ENCODE results near the gene KLF17.

The KLF17 gene

DNA sequence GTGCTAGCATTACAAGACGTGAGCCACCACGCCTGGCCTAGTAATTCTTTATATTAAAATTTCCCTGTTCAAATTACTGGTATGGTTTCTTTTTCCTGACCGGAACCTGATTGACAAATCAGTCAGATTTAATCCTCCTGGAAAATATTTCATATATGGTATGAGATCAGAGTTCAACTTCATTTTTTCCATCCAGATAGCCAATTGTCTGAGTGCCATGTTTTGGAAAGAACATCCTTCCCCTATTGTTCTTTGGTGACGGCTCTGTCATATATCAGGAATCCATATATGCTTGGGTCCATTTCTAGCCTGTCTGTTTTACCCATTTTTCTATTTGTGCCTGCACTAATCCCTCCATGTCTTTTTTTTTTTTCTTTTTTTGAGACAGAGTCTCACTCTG lies 39.1 kb upstream of the KLF17 start:
- TF ChIP-seq TCF12 (IDR thresholded peaks at IDR 0.05; ENCODE audit: low read depth) (no peak), NFIC (IDR thresholded peaks at IDR 0.05) (no peak), TAF1 (IDR thresholded peaks at IDR 0.05; ENCODE audit: low read depth) (no peak), EP300 (IDR thresholded peaks at IDR 0.05; ENCODE audit: borderline replicate concordance) (no peak), FOXM1 (IDR thresholded peaks at IDR 0.05; ENCODE audit: borderline replicate concordance, low read depth) (no peak), RAD21 (IDR thresholded peaks at IDR 0.05; ENCODE audit: low read depth) (no peak), CEBPB (IDR thresholded peaks at IDR 0.05) (no peak), EGR1 (IDR thresholded peaks at IDR 0.05) (no peak), CREB1 (IDR thresholded peaks at IDR 0.05; ENCODE audit: low read depth) (no peak), TEAD4 (IDR thresholded peaks at IDR 0.05) (no peak)
- TF ChIP-seq, protein P1, sequence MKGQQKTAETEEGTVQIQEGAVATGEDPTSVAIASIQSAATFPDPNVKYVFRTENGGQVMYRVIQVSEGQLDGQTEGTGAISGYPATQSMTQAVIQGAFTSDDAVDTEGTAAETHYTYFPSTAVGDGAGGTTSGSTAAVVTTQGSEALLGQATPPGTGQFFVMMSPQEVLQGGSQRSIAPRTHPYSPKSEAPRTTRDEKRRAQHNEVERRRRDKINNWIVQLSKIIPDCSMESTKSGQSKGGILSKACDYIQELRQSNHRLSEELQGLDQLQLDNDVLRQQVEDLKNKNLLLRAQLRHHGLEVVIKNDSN (IDR thresholded peaks at IDR 0.05) = no peak
- TF ChIP-seq, protein P2, sequence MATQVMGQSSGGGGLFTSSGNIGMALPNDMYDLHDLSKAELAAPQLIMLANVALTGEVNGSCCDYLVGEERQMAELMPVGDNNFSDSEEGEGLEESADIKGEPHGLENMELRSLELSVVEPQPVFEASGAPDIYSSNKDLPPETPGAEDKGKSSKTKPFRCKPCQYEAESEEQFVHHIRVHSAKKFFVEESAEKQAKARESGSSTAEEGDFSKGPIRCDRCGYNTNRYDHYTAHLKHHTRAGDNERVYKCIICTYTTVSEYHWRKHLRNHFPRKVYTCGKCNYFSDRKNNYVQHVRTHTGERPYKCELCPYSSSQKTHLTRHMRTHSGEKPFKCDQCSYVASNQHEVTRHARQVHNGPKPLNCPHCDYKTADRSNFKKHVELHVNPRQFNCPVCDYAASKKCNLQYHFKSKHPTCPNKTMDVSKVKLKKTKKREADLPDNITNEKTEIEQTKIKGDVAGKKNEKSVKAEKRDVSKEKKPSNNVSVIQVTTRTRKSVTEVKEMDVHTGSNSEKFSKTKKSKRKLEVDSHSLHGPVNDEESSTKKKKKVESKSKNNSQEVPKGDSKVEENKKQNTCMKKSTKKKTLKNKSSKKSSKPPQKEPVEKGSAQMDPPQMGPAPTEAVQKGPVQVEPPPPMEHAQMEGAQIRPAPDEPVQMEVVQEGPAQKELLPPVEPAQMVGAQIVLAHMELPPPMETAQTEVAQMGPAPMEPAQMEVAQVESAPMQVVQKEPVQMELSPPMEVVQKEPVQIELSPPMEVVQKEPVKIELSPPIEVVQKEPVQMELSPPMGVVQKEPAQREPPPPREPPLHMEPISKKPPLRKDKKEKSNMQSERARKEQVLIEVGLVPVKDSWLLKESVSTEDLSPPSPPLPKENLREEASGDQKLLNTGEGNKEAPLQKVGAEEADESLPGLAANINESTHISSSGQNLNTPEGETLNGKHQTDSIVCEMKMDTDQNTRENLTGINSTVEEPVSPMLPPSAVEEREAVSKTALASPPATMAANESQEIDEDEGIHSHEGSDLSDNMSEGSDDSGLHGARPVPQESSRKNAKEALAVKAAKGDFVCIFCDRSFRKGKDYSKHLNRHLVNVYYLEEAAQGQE (IDR thresholded peaks at IDR 0.05; ENCODE audit: low read depth) = no peak

DNA sequence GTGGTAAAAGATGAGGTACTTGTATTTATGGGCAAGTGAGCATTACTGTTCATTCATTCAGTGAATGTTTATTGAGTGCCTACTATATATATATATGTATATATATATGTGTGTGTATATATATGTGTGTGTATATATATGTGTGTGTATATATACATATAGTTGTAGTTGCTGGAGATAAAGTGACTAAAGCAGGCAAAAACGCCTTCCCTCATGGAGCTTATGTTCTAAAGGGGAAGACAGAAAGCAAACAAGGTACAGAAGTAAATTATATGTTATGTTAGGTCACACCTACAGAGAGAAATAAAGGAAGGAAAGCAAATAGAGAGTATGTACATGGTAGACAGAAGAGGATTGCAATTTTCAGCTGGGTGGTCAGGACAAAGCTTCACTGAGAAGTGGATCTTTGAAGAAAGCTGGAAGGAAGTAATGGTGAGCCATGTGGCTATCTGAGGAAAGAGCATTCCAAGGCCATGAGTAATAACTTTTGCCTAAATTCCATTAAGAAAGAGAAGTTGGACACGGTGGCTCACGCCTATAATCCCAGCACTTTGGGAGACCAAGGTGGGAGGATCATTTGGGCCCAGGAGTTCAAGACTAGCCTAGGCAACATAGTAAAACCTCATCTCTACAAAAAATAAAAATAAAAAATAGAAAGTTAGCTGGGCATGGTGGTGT lies 33.5 kb upstream of the KLF17 start:
- TF ChIP-seq TEAD4 (IDR thresholded peaks at IDR 0.05) = 0 out of 2 replicates have a peak, but pooled peaks have one; percentile 38
- TF ChIP-seq, protein P3, sequence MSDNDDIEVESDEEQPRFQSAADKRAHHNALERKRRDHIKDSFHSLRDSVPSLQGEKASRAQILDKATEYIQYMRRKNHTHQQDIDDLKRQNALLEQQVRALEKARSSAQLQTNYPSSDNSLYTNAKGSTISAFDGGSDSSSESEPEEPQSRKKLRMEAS (IDR thresholded peaks at IDR 0.05) = no peak

DNA sequence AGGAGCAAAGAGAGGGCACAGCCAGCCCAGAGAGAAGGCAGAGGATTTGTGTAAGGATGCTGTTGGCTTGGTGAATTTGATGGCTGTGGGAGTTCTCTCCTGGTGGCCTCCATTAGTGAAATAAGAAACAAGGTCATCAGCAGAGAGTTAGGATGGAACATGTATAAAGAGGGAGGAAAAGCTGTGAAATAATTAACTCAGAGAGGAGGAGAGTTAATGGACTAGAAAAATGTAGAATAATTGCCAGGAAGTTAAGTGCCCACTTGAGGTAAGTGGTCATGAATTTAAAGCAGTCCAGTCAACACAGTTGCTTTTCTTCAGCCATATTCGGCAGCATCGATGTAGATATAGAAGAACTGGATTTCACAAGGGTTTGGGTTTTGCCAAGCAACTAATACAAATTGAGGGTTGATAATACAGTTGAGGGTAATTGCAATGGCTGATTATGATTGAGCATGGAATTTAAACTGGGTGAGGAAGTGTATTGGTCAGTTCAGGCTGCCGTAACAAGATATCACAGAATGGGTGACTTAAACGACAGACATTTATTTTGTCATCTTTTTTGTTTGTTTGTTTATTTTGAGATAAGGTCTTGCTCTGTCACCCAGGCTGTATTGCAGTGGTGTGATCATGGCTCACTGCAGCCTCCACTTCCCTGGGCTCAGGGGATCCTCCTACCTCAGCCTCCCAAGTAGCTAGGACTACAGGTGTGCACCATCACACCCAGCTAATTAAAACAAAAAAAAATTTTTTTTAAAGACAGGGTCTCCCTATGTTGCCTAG lies 31.7 kb upstream of the KLF17 start:
- no peak for TF ChIP-seq TEAD4 (IDR thresholded peaks at IDR 0.05)
- no peak for TF ChIP-seq YY1 (IDR thresholded peaks at IDR 0.05; ENCODE audit: low read depth)
- no peak for TF ChIP-seq TCF12 (IDR thresholded peaks at IDR 0.05; ENCODE audit: low read depth)
- TF ChIP-seq FOXM1 (IDR thresholded peaks at IDR 0.05; ENCODE audit: borderline replicate concordance, low read depth) = no peak
- no peak for TF ChIP-seq RAD21 (IDR thresholded peaks at IDR 0.05; ENCODE audit: low read depth)
- no peak for TF ChIP-seq EGR1 (IDR thresholded peaks at IDR 0.05)
- no peak for TF ChIP-seq NFIC (IDR thresholded peaks at IDR 0.05)

DNA sequence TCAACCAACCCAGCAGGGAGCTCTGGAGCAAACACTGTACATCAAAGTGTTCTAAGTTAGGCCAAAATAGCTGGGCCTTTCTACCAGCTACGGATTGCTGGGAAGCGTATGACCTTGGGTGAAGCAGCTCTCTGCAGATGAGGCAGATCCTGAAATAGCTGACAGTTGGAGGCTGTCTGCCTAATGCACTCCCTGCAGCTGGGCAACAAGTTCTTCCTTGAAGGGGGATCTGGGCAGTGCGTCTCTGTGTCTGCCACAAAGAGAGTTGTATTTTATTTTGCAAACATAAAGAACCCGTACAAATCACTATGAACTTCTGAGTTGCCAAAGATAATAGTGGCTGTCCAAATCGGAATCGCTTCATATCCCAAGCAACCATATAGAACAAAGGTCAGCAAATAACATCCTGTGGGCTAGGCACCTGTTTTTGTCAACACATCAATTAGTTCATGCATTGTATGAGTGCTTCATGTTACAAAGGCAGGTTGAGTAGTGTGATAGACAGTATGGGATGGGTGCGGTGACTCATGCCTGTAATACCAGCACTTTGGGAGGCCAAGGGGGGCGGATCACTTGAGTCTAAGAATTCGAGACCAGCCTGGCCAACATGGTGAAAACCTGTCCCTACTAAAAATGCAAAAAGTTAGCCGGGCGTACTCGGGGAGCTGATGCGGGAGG lies 29.1 kb upstream of the KLF17 start:
- TF ChIP-seq, protein P1 (IDR thresholded peaks at IDR 0.05) = no peak
- TF ChIP-seq CREB1 (IDR thresholded peaks at IDR 0.05; ENCODE audit: low read depth) (no peak), TEAD4 (IDR thresholded peaks at IDR 0.05) (no peak), YY1 (IDR thresholded peaks at IDR 0.05; ENCODE audit: low read depth) (no peak), TCF12 (IDR thresholded peaks at IDR 0.05; ENCODE audit: low read depth) (no peak), ZBTB7A (IDR thresholded peaks at IDR 0.05; ENCODE audit: low read depth) (no peak), FOXM1 (IDR thresholded peaks at IDR 0.05; ENCODE audit: borderline replicate concordance, low read depth) (no peak), NFIC (IDR thresholded peaks at IDR 0.05) (no peak), TAF1 (IDR thresholded peaks at IDR 0.05; ENCODE audit: low read depth) (no peak), CEBPB (IDR thresholded peaks at IDR 0.05) (no peak), EGR1 (IDR thresholded peaks at IDR 0.05) (no peak), EP300 (IDR thresholded peaks at IDR 0.05; ENCODE audit: borderline replicate concordance) (no peak), RAD21 (IDR thresholded peaks at IDR 0.05; ENCODE audit: low read depth) (no peak)
- TF ChIP-seq, protein P3 (IDR thresholded peaks at IDR 0.05) = no peak
- TF ChIP-seq, protein P2 (IDR thresholded peaks at IDR 0.05; ENCODE audit: low read depth) = no peak

DNA sequence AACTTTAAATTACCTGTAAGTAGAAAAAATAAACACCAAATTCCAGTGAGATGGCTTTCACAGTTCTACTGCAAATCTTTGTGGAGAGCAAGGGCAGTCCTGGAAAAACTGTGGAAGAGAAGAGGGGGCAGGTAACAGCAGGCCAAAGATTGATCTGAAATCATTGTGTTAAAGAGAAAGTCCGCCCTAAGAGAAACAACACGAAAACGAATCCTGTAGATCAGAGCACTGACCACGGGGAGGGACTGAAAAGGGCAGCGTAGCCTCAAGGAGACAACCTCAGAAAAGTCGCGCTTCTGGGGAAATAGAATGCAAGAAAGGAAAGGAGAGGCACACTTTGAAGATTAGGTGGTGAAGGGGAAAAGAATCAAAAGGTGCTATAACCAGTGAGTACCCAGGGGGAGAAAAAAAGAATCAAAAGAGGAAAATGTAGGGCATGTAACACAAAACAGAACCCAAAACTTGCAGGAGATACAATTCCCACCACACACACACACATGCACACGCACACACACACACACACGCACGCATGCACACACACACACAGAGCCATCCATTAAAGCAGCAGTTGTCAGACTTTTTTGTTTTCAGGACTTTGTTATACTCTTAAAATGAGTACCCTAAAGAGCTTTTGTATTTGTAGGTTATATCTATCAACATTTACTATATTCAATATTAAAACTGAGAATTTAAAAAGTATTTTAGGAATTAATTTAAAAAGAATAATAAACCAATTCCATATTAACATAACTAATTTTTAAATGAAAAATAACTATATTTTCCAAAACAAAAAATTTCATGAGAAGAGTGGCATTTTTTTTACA lies 28.0 kb upstream of the KLF17 start:
- TF ChIP-seq TCF12 (IDR thresholded peaks at IDR 0.05; ENCODE audit: low read depth) = no peak
- TF ChIP-seq, protein P1 (IDR thresholded peaks at IDR 0.05) = no peak
- TF ChIP-seq CREB1 (IDR thresholded peaks at IDR 0.05; ENCODE audit: low read depth) = no peak
- TF ChIP-seq, protein P2 (IDR thresholded peaks at IDR 0.05; ENCODE audit: low read depth) = no peak
- no peak for TF ChIP-seq RAD21 (IDR thresholded peaks at IDR 0.05; ENCODE audit: low read depth)
- TF ChIP-seq EP300 (IDR thresholded peaks at IDR 0.05; ENCODE audit: borderline replicate concordance) = no peak
- no peak for TF ChIP-seq FOXM1 (IDR thresholded peaks at IDR 0.05; ENCODE audit: borderline replicate concordance, low read depth)
- TF ChIP-seq EGR1 (IDR thresholded peaks at IDR 0.05) = no peak
- no peak for TF ChIP-seq TAF1 (IDR thresholded peaks at IDR 0.05; ENCODE audit: low read depth)
- no peak for TF ChIP-seq NFIC (IDR thresholded peaks at IDR 0.05)
- no peak for TF ChIP-seq CEBPB (IDR thresholded peaks at IDR 0.05)
- no peak for TF ChIP-seq TEAD4 (IDR thresholded peaks at IDR 0.05)
- no peak for TF ChIP-seq ZBTB7A (IDR thresholded peaks at IDR 0.05; ENCODE audit: low read depth)
- no peak for TF ChIP-seq YY1 (IDR thresholded peaks at IDR 0.05; ENCODE audit: low read depth)
- TF ChIP-seq, protein P3 (IDR thresholded peaks at IDR 0.05) = no peak
